NCI-H187 treated with DMSO at 0.1 percent for 48 hours (cell line): Measurements from ENCODE around the gene SKIC8.

Experiments
- DNase-seq: peaks from one replicate; lab custom pipeline; 2025; lab: John Stamatoyannopoulos, UW

SKIC8 gene

DNA sequence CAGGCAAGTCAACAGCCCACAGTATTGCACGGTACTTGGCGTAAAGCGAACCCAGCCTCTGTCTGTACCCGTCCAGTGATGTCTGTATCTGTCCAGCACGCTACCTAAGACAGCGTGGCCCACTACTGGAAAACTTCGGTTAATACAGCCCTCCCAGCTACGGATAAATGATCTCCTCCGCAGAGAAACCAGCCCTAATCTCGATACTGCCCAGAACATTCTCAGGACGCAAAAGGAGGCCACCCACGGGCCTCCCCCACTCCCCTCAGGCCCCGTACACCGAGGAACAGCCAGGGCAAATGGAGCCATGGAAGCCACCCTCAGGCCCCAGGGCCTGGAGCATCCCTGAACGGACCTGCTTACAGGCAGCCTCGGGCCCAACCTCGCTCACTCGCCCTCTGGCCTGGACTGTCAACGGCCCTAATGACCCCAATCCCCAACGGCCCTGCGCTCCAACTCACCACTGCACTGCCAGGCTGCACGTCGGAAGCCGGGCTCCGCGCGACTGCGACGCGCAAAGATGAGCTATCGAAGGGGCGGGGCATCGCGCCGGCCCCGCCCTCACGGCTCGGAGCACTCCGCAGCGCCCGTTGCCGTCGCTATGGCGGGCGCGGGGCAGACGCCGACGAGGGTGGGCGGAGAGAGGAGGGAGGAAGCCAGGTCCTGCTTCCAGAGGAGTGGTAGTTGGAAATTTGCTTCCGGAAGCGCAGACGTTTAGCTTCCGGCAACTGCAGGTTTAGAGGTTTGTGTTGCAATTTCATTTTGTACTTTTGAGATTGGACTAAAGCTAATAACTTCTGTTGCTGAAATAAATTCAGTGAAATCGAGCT lies at the start of gene SKIC8:
Gene SKIC8 (minus strand): TSS at position 509 of the 830 bp plus-strand sequence. CDS start 3,923 bp downstream, outside the sequence.
- peak; percentile 27 for DNase-seq

DNA sequence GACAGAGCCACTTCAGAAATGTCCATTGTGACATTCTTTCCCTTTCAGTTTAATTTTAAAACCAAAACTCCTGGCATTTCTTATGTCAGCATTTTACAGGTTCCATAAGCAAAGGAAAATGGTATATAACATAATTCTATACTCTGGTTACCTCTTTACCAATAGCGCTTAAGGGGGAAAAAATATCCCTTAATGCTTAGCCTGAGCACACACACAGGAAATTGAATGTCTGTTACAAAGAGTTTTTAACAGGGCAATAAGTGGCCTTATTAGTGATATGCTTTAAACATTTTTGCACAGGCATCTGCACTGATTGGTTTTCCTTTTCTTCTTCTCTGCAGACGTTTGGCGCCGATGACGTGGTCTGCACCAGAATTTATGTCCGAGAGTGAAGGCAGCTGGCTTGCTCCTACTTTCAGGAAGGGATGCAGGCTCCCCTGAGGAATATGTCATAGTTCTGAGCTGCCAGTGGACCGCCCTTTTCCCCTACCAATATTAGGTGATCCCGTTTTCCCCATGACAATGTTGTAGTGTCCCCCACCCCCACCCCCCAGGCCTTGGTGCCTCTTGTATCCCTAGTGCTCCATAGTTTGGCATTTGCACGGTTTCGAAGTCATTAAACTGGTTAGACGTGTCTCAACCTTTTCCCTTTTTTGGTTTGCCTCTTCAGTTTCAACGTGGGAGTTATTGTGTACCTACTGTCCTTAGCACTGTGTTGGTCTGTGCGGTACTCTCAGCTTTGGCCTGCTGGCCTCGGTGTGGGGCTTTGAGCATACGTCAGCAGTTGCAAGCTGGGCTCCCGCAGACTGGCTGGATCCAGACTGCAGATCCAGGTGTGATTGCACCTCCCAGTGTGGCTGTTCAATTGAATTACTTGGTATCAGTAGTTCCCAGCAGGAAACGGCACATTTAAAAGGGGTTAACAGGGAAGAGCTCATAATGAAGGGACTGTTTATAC lies 48.5 kb upstream of the SKIC8 start:
- DNase-seq = no peak

DNA sequence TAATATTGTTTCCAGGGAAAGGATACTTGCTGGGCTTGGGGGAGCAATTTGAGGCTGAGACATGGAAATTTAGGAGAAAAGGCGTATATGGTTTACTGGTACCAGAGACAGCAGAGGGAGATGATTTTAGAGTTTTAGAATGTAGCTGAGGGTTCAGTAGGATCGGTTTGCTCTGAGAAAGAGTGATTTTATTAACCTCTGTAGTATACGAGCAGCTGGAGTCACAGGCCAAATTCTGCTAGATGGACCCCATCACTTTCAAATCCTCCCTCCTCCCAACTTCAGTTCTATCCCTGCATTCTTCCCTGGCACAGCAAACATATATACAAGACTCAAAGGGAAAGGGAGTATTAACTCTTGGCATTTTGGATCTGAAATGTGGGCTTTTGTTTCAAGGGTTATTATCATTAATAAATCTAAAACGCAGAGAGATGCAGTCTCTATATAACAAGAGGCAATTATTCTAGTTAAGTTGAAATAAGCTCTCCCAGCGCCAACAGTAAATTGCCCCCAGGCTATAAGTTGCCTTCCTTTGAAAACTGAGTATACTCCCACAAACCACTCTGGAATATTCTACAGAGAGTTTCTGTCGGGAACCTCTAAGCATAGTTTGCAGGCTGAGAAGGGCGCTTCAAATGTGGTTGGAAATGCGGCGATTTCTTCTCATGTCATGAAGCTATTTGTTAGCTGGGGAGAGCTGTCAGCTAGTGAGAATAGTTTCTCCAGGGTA lies 46.2 kb upstream of the SKIC8 start:
- DNase-seq = no peak

DNA sequence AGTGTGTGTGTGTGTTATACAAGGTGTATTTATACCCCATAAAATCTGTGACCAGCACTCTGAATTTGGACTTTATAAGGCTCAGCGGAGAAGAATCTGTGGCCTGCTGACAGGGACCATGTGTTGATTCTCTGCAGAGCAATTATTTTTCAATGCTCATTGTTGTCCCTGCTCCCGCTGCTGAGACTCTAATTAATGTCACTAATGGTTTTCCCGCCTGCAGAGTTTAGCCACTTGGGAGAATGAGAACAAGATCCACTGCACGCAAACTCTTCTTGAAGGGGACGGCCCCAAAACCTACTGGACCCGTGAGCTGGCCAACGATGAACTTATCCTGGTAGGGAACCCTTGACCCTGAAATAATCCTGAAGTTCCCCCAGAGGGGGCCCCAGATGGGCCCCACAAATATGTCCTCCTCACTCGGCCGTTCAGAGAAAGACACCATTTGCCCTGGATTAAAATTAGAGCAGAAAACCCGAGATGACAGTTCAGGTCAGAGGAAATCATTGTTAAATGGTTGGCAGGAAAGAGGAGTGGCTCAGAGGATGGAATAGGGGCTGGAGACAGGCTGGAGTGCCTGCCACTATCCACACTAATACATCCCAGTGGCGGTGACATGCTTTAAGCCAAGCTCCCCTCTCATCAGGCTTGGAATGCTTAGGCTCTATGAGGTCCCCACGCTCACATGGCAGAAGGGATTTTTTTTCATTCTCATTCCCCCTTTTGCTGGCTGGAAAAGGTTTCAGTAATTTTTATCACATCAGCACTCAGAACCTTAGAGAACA lies 44.1 kb upstream of the SKIC8 start:
- no peak for DNase-seq

DNA sequence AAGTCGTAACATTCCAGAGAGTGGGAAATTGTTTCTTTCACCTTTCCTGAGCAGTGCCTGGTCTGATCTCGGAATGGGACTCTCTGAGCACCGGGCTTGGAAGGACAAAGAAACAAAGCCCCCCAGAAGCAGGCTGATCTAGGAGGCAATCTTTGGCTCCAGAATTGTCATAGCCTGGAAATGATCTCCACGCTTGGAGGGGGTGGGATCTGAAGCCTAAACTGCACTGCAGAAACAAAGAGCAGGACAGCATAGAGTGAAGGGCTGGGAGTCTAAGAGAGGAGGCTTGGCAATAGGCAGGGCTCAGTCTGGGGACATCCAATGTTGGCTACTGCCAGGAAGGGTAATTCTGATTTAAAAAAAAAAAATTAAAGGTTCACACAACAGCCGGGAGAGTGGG lies 42.6 kb upstream of the SKIC8 start:
- no peak for DNase-seq

DNA sequence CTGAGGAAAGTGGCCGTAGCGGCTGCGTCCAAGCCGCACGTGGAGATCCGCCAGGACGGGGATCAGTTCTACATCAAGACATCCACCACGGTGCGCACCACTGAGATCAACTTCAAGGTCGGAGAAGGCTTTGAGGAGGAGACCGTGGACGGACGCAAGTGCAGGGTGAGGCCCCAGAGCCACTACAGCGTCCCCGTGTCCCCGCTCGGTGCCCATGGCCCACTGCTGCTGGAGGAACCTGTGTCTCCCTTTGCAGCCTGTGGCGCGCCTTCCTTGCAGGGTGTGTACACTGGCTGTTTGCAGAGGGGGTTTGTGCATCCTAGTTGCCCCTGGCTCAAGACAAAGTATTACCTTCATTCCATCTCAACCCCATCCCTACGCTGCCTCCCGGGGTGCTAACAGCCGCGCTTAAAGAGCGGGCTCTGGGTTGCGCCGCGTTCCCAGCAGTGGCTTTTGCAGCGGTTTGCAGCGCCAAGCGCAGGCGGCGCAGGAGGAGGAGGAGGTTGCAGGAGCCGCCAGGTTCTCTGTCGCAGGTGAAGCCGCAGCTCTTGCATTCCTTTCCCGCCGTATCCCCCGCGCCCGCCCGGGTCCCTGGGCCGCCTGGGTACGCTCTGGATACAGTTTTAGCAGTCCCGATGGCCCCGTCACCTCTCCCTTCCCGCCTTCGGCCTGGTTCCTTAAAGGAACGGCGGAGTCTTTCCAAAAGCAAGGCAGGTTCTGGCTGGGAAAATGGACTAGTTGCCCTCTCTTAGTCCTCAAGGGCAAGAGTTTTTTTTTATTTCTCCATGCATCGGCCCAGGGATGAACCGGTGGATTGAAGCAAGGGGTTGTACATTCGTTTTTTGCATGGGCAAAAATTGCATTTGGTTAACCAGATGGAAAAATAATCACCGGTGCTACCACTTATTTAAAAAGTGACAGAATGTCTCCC lies 41.9 kb upstream of the SKIC8 start:
- DNase-seq = no peak

DNA sequence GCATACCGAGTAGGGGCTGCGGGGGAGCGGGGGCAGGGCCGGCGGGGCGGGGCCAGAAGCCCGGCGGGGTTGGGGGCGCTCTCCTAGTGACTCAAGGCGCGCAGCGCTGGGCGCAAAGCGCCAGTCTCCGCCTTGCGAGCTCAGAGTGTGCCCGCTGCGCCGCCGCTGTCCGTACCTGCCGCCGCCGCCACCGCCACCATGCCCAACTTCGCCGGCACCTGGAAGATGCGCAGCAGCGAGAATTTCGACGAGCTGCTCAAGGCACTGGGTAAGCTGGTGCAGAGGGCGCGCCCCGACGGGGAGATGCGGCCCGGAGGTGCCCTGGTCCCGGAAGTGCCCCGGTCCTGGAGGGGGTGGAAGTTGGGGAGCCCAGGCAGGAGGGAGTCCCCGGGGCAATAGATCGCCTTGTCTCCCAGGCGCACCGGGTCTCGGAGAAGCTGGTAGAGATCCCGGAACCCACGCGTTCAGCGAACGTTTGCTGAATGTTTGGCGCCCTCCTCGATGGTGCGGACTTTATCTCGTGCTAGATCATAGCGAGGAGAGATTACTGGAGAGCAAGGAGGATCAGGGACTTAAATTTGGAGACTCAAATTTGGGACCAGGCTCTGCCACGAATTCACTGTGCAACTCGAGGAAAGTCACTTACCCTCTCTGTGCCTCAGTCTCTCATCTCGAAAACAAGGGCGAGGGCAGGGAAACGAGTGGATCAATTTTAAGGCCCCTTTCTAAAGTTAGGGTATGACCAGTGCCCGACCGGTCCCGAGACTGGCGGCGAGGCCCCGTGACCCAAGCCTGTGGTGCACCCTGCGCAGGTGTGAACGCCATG lies 41.0 kb upstream of the SKIC8 start, which contains the start of gene CRABP1:
Gene CRABP1 (plus strand): TSS at position 123 of the 826 bp plus-strand sequence. CDS start 76 bp downstream, at position 199.
- no peak for DNase-seq

DNA sequence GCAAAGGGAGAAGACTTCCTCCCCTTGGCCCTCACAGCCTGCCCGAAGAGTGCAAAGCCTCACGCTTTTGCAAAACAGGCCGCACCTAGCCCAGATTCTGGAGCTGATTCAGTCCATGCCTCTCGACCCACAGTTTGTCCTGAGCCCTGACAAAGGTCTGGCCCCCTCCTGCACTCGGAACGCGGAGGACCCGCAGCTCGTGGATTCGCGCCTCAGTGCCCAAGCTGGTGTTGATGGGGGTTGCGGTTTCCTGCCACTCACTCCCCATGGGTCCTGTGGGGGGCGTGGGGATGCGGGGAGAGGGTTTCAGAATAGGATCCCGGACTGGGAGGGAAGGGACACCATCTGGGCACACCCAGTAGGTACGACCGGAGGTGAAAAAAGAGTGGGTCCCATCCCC lies 40.1 kb upstream of the SKIC8 start:
- no peak for DNase-seq

DNA sequence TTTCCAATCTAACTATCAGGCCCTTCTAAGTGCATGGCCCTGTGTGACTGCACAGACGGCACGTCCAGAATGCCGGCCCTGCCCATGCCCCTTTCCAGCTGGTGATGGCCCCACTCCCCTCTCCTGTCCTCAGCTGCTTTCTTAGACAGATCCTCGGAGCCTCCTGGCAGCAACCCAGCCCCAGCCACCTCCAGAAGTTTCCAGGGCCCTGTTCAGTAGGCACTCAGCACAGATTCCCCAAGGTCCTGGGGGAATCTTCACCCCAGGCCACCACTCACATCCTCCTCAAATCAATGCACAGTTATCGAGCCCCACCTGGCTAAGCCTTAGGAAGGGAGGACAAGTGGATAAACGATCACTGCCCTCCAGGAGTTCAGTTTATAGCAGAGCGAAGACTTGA lies 39.4 kb upstream of the SKIC8 start:
- DNase-seq = no peak

DNA sequence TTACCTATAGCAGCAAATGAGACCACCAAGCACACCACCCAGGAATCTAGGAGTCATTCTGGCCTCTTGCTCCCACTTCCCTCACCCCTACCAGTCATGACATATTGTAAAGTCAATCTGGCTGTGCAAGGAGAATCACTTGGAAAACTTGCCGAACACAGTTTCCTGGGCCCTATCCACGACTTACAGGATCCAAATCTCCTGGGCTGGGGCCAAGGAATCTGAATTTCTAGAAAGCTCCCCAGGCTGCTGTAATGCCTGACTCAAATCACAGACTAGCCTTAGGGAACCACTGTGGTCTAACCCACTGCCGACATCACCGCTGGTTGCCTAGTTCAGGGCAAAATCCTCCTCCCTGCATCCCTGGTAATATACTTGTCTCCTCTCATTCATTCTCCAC lies 36.6 kb upstream of the SKIC8 start:
- DNase-seq = no peak

DNA sequence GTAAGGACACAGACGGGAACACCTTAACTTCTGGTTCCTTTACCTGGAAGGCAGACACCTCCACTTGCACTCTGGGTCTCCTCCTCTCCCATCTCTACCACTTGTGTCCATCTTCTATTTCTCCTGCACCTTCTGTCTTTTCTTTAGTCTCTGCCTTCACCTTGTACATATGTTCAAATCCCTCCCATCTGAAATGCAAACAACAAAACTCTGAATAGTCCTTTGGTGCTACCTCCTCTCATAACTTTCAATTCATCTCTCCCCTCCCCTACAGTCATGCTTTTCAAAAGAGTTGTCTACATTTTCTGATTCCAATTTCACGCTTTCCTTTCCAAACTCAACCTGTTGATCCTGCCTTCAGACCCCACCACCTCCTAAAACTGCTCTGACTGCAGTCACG lies 35.4 kb upstream of the SKIC8 start:
- DNase-seq = no peak

DNA sequence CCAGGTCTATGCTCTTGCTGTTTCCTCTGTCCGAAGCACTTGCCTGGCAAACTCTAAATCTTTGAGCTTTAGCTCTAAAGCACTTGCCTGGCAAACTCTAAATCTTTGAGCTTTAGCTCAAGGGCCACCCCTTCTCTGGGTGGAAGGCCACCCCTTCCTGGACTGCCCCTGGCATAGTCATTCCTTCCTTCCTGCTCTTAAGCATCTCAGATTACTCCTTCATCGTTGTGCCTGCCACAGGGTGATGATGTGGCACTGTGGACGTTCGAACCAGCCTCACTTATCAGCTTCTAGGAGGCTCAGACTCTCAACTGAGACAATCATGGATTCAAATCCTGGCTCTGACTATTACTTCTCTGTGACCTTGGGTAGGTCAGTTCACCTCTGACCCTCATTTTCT lies 30.2 kb upstream of the SKIC8 start:
- no peak for DNase-seq

DNA sequence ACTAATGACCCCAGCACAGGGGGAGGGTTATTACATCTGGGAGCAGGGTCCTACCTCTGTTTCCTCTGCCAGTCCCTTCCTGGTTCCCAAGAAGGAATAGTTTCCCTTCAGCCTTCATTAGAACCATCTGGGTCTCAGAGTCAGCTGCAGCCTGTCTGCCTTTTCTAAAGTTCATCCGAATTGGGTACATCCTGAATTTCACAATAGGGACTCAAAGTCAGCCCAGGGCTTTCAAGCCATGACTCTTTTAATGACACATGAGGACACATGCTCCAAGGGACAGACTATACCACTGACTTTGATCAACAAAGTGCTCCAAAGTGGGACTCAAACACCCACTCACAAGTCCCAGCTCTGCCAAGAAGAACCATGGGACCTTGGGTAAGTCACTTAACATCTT lies 28.1 kb upstream of the SKIC8 start:
- DNase-seq = no peak

DNA sequence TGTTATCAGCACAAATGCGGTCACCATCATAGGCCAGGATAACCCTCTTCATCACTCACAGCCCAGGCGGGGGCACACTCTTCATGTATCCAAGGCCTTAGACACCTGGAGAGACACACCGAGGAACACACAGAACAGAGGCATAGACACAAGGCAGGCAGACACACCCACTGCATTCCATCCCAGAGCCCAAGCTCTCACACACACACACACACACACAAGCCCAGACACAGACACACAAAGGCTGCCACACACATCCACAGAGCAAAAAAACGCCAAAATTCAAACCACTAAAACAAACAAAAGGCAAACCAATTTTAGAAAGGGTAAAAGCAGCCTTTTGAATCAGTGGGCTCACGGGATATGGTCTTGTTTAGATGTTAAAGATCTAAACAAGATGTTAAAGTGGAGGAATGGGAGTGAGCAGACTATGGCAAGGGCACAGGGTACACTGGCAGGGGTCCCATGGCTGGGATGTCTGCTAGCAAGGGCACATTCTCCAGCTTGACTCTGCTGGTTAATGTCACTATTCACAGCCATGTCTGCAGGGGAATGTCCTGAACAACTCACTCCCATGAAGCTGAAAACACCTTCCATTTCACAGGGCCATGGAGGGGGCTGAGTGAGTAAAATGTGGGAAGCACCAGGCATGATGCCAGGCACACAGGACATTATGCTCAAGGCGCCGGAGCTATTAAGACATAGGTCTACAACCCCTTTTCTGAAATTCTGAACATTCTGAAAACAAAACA lies 25.9 kb upstream of the SKIC8 start:
- no peak for DNase-seq

DNA sequence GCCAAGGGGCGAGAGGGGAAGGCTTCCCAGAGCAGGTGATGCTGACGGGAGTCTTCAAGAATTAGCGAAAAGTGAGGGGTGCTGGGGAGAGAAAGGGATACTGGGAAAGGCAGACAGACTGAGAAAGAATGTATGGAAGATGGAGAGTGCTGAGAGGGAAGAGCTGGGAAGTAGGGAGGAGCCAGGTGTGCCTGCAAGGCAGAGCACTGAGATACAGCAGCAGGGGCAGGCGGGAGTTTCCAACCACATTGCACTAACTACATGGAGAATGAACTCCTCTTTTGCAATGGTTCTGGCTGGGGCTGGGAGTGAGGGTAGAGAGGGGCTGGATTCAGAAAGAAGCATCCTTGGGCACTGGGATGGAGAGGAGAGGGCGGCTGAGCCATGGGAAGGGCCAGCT lies 24.7 kb upstream of the SKIC8 start:
- DNase-seq = no peak

DNA sequence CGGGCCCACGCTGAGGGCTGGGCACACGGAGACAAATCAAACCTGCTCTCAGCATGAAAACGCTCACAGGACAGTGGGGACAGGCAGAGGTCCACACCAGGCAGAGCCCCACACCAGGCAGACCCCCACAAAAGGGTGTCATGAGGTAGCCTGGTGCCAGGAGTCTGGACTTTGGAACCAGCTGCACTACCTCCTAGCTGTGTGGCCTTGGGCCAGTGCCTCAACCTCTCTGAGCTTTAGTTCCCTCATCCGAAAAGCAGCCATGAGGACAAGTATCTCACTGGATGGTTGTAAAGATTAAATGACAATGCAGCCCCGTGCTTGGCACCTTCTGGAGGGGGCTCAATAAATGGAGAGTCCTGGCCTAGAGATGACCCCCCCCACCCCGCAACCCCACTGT lies 24.3 kb upstream of the SKIC8 start:
- DNase-seq = no peak

DNA sequence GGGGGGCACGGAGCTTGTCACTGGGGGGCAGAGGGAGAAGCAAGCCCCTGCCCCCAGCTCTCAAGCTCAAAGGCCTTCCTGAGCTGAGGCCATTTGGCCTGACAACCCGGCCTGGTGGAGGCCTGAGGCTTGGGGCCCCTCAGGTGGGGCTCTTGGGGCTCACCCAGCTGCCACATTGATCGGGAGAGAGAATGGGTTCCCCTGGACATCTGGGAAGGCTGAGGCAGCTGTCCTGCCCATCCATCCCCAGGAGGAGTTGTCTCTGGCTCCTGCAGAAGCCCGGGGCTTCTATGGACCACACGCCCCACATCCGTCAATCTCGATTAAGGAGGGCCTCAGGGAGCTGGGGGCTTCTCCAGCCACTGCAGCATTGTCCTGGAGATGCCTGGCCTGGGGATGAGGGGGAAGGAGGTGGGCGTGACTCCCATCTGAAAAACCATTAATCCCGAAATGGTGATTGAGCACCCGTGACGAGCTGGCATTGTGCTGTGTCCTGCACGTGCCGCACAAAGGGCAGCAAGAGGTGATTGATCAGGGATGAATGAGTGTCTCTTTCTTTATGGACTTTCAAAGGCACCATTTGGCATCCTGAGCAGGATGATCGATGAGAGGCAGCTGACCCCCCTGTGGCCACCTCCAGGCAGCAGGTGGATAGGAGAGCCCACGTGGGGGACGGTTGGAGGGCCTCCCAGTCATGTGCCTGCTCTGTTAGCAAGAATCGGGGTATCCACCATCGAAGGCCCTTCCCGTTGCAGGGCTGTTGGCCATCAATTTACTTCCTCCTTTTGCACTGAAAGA lies 23.5 kb upstream of the SKIC8 start:
- no peak for DNase-seq

DNA sequence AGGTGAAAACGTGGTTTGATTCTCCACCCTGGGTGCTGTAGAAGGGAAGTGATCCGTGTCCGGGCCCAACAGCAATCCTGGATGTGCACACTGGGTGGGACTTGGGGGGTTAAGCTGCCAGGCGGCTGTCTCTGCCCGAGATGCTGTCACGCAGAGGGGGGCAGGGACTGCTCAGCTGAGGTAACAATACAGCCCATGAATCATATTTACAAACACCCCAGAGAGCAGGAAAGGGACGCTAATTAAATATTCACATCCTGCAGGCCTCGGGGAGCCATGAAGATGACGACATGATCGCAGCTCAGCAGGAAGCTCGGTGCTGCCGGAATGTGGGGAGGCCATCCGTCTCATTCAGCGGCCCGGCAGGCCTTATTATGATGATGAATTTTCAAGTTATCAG lies 22.8 kb upstream of the SKIC8 start:
- no peak for DNase-seq
